ENCODE measurements around the gene HTR1D. TPM values are rescaled to one million over a fixed set of nuclear protein-coding genes. Genes with fewer than 3 reads are reported as not detected.

Gene HTR1D
- polyA plus RNA-seq, 1 donor (not counting 4 experiments of a cell fraction or from before 2014, with no cell fraction given), result 0.08 TPM

- H3K79me2 ChIP-seq (ENCODE audit: control insufficient read depth, insufficient read depth, low read length), result peaks cover 62% of the 10 kb centered on the region
Measured at GRCh38 chr1:23166854-23167253, 50.4 kb downstream of the HTR1D start.

DNA sequence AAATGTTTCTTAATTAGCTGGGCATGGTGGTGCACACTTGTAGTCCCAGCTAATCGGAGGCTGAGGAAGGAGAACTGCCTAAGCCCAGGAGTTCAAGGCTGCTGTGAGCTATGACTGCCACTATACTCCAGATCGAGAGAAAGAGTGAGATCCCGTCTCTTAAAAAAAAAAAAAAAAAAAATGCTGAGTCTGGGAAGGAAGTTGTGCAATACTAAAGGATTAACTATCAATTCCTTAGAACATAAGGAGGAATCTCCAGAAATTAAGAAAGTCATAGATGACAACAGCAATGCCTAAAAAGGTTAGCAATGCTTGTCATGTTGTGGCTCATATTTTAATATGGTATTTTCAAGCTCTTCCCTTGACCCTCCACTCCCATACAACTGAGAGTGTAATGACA lies 53.9 kb downstream of the HTR1D start:
- H3K4me1 ChIP-seq (ENCODE audit: control insufficient read depth, extremely low read depth, insufficient read depth, low read length), result peaks cover 33% of the 10 kb centered on the region
- peak overlapping the region; percentile 5 for H3K4me2 ChIP-seq (ENCODE audit: control insufficient read depth, extremely low read depth, insufficient read depth, low read depth, low read length)

More at GRCh38 chr1:23166854-23167253, 50.4 kb downstream of the HTR1D start:
- H3K36me3 ChIP-seq (ENCODE audit: control insufficient read depth in 2 of 2, extremely low read depth in 1 of 2, insufficient read depth in 2 of 2, low read length in 2 of 2), result no peaks in the 10 kb centered on the region
- H3K9me1 ChIP-seq (ENCODE audit: control insufficient read depth, extremely low read depth, insufficient read depth, low read length), result no peaks in the 10 kb centered on the region
- H3K4me1 ChIP-seq (ENCODE audit: control insufficient read depth, extremely low read depth, insufficient read depth, low read length), result peaks cover 52% of the 10 kb centered on the region
- peak overlapping the region; percentile 62 to 69 (median 68) for H3K4me3 ChIP-seq (ENCODE audit: control insufficient read depth in 2 of 3, extremely low read depth in 1 of 3, insufficient read depth in 2 of 3, low read depth in 1 of 3, low read length in 3 of 3)
- peak overlapping the region; percentile 94 for H3K9ac ChIP-seq (ENCODE audit: control insufficient read depth, extremely low read depth, insufficient read depth, low read length)
- peak overlapping the region; percentile 77 for H3K4me2 ChIP-seq (ENCODE audit: control insufficient read depth, extremely low read depth, insufficient read depth, low read depth, low read length)
- H4K20me1 ChIP-seq (ENCODE audit: control insufficient read depth, extremely low read depth, insufficient read depth, low read length), result no peaks in the 10 kb centered on the region
- DNase-seq (ENCODE audit: low read depth, low spot score) (no peak), FAIRE-seq (no peak)
- H3K9me3 ChIP-seq (ENCODE audit: control insufficient read depth, low read depth, low read length), result no peaks in the 10 kb centered on the region
- dilution Hi-C loops (cut with MboI; ENCODE audit: extremely low pct_ligation_motif_present, low sequenced_read_pairs), result no loop called here
- no peak overlapping the region for H2AFZ ChIP-seq (ENCODE audit: control insufficient read depth, low read length)
- TF ChIP-seq EZH2 (IDR thresholded peaks at IDR 0.05; ENCODE audit: low read length), result no peak
- TF ChIP-seq, protein P1, sequence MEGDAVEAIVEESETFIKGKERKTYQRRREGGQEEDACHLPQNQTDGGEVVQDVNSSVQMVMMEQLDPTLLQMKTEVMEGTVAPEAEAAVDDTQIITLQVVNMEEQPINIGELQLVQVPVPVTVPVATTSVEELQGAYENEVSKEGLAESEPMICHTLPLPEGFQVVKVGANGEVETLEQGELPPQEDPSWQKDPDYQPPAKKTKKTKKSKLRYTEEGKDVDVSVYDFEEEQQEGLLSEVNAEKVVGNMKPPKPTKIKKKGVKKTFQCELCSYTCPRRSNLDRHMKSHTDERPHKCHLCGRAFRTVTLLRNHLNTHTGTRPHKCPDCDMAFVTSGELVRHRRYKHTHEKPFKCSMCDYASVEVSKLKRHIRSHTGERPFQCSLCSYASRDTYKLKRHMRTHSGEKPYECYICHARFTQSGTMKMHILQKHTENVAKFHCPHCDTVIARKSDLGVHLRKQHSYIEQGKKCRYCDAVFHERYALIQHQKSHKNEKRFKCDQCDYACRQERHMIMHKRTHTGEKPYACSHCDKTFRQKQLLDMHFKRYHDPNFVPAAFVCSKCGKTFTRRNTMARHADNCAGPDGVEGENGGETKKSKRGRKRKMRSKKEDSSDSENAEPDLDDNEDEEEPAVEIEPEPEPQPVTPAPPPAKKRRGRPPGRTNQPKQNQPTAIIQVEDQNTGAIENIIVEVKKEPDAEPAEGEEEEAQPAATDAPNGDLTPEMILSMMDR (optimal IDR thresholded peaks at IDR 0.05 in 1 of 3, IDR thresholded peaks at IDR 0.05 in 1 of 3, conservative IDR thresholded peaks at IDR 0.05 in 1 of 3; ENCODE audit: extremely low read depth in 1 of 3, insufficient read depth in 2 of 3, low read length in 3 of 3), result no peak
- H3K27me3 ChIP-seq (ENCODE audit: control insufficient read depth, extremely low read depth, insufficient read depth, low read length), result no peaks in the 10 kb centered on the region
- H3K27ac ChIP-seq (ENCODE audit: control insufficient read depth, insufficient read depth, low read length), result peak overlapping the region; percentile 61

More for the DNA sequence above, 53.9 kb downstream of the HTR1D start:
- Histone ChIP-seq H3K79me2 (ENCODE audit: control insufficient read depth, insufficient read depth, low read length) (peaks cover 95% of the 10 kb centered on the region), H4K20me1 (ENCODE audit: control insufficient read depth, extremely low read depth, insufficient read depth, low read length) (peaks cover 4% of the 10 kb centered on the region), H3K27ac (ENCODE audit: control insufficient read depth, insufficient read depth, low read length) (no peak overlapping the region), H3K9me3 (ENCODE audit: control insufficient read depth, low read depth, low read length) (no peaks in the 10 kb centered on the region), H2AFZ (ENCODE audit: control insufficient read depth, low read length) (no peak overlapping the region), H3K9ac (ENCODE audit: control insufficient read depth, extremely low read depth, insufficient read depth, low read length) (no peak overlapping the region), H3K4me3 (ENCODE audit: control insufficient read depth in 2 of 3, extremely low read depth in 1 of 3, insufficient read depth in 2 of 3, low read depth in 1 of 3, low read length in 3 of 3) (no peak overlapping the region), H3K9me1 (ENCODE audit: control insufficient read depth, extremely low read depth, insufficient read depth, low read length) (no peaks in the 10 kb centered on the region), H3K36me3 (ENCODE audit: control insufficient read depth in 2 of 2, extremely low read depth in 1 of 2, insufficient read depth in 2 of 2, low read length in 2 of 2) (no peaks in the 10 kb centered on the region), H3K27me3 (ENCODE audit: control insufficient read depth, extremely low read depth, insufficient read depth, low read length) (no peaks in the 10 kb centered on the region)
- TF ChIP-seq, protein P1 (optimal IDR thresholded peaks at IDR 0.05 in 1 of 3, IDR thresholded peaks at IDR 0.05 in 1 of 3, conservative IDR thresholded peaks at IDR 0.05 in 1 of 3; ENCODE audit: extremely low read depth in 1 of 3, insufficient read depth in 2 of 3, low read length in 3 of 3), result no peak
- TF ChIP-seq EZH2 (IDR thresholded peaks at IDR 0.05; ENCODE audit: low read length), result no peak
- dilution Hi-C loops (cut with MboI; ENCODE audit: extremely low pct_ligation_motif_present, low sequenced_read_pairs), result no loop called here
- FAIRE-seq, result no peak
- no peak for DNase-seq (ENCODE audit: low read depth, low spot score)

All from keratinocyte (primary cell).